ENCODE data around the gene ROBO1.

GRCh38 chr3:78831446-78831972 is 936.3 kb downstream of the ROBO1 start:
- TF ChIP-seq CTCF (IDR thresholded peaks at IDR 0.05; ENCODE audit: insufficient read depth, low read depth, low read length) (no peak), EZH2 (IDR thresholded peaks at IDR 0.05; ENCODE audit: insufficient read depth, low read length) (no peak)
